NCI-H524 (cell line): Measurements from ENCODE around the gene TMPRSS2.

Source experiments
- DNase-seq, 2 experiments: peaks; one replicate each; lab custom pipeline; 2025; lab: John Stamatoyannopoulos, UW

TMPRSS2 gene

DNA sequence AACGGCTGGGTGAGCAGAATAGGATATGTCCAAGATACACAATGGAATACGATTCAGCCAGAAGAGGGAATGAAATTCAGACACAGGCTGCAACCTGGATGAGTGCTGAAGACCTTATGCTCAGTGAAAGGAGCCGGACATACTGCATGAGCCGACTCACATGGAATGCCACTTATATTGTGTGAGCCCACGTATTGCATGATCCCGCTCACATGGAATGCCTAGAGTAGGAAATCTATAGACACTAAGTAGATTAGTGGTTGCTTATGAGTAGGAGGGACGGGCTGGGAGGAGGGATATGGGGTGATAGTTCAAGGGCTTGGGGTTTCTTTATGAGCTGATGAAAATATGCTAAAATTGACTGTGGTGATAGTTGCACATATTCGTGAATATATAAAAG is 26.8 kb downstream of the TMPRSS2 start:
- DNase-seq: no peak

- DNase-seq: no peak
Measured at GRCh38 chr21:41480086-41480690, 27.8 kb downstream of the TMPRSS2 start.

DNA sequence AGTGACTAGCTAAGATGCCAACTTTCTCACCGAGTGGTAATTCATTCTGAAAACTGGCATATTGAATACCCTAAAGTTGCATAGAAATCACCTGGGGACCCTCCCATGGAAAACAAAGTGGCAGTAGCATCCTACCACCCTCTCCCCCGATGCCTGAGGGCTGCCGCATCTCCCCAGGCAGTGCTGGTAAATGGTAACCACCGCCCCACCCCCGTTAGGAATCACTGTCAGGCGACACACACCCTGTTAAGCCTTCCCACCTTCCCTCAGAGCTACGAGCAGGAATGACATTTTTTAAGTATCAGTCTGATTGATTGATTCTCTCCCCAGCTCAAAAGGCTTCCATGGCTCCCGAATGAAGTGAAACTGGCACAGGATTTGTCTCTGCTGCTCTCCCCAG is 28.3 kb downstream of the TMPRSS2 start:
- no peak for DNase-seq

DNA sequence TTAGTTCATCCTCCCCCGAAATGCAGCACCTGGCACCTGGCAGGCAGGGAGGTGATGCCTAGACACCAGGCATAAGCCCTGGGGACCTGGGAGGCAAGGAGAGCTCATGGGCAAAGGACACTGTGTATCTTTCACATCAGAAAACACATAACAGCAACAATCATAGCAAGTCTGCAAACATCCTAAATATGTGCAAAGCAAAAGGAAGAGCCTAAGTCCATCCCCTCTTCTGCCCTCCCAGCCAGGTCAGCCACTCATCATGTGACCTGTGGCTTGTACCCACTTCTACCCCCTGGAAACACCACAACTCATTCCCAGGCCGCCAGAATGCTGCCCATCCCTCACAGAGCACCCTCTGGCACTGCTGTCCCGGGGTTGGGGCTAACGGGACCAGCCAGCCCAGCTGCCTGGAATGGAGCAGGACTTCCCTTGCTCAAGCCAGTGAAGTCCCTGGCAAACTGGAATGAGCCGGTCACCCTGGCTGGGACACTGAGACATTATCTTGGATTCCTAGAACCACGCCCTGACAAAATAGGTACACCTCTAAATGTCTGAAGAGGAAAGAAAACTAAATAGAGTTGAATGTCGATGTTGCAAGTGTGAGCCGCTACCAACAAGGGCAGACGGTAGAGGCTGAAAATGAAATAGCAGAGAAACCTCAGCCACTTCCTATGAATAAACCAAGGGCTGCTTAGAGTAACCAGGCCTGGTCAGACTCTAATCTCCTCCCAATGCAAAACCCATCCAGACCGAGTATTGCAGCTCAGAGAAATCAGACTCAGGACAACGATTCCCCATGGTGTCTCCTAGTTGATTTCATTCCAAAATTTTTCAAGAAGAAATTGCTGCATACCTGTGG is 29.4 kb downstream of the TMPRSS2 start:
- DNase-seq: no peak

DNA sequence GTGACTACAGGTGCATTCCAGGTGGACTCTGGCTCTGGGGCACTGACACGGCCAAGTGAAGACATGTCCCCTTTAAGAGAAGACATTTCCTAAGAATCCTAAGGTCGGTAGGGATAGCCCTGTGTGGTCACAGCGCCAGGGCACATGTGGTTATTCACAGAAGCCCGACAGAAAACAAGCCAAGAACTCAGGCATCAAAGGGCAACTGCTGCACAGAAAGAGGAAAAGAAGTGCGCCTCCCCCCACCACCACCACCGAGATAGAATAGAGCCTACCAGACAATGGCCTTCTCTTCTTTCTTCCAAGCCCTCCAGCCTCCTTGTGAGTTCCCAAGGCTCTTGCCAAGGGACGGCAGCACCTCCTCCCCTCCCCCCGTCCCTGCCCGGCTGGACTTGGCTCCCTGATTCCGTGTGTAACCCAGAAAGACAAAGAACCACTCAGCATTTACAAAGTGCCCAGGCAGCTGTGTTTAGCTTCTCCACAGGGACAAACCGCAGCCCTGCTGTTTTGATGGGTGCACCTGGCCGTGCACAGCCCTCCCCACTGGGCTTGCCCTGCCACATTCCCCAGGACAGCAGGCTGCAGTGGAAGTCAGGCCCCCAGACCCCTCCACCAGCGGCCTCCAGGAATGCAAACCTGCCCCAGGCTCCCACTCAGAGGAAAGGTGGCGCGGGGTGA is 30.2 kb downstream of the TMPRSS2 start:
- DNase-seq: no peak

- no peak for DNase-seq
Measured at GRCh38 chr21:41475714-41476420, 32.1 kb downstream of the TMPRSS2 start.

DNA sequence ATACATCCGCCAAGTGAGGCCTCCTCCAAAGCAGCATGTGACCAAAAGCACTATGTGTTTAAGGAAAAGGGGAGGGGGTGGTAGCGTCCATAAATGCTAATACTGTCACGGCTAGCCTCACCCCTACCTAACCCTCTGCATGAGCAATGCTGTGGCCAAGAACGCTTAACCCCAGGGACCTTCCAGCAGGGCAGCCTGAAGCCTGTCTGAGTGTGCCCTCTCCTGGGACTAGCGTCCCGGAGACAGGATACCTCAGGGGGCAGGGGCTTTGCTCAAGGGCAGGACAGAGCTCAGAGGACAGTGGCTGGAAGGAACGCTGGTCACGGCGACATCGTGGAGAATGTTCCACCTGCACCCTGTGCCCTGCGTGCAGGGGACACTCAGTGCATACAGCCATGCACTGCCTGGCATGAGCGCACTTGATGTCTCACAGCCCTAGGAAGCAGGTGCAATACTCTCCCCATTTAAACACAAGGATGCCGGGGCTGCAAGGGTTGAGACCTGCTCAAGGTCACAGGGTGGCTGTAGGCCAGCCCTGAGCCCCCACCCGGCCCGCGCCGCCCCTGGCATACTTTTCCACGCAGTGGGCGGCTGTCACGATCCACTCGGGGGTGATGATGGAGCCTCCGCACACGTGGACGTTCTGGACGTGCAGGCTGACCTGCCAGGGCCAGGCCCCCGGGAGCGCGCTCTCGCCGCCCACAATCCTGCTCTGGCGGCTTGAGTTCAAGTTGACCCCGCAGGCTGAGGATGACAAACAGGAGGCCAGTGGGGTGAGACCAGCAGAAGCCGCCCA is 35.0 kb downstream of the TMPRSS2 start:
- no peak for DNase-seq

DNA sequence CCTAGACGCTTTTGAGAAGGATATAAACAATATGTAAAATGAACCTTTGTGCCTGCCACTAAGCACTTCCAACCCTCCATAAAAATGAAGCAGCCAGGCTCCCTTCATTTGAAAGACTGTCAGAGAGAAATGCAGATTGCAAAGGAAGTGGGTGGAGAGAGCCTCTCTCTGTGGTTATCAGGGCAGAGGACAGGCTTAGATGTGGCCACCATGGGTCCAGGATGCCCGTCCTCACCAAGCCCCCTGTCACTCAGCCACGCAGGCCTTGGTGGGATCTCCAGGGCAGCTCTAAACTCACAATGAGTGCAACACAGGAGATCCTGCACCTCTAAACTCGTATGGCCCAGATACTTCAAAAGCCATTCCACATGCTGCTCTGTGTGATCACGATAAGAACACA is 37.9 kb downstream of the TMPRSS2 start:
- no peak for DNase-seq

GRCh38 chr21:41466024-41466820 is 41.7 kb downstream of the TMPRSS2 start:
- DNase-seq: no peak

- no peak for DNase-seq
Measured at GRCh38 chr21:41465176-41465781, 42.7 kb downstream of the TMPRSS2 start.

GRCh38 chr21:41460578-41461527 is 47.1 kb downstream of the TMPRSS2 start:
- DNase-seq: peak in 1 of 2 experiments; percentile 57

GRCh38 chr21:41459884-41460534 is 47.9 kb downstream of the TMPRSS2 start:
- DNase-seq: no peak

- DNase-seq: no peak
Measured at GRCh38 chr21:41458559-41458958, 49.4 kb downstream of the TMPRSS2 start.

DNA sequence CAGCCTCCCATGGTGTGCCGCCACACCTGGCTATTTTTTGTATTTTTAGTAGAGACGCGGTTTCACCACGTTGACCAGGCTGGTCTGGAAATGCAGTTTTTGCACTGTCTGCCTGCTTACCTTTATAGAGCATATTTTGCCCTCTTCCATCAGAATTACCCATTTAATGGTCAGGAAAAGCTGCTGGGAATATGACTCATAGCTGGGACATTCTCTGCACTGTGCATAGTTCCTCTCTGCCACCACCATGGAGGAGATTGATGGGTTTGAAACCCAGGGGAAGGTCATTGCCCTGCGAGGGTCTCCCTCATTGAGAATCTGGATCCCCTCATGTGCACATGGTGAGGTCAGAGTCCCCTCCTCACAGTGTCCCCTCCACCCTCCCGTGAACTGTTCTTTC is 49.8 kb downstream of the TMPRSS2 start:
- DNase-seq: no peak

DNA sequence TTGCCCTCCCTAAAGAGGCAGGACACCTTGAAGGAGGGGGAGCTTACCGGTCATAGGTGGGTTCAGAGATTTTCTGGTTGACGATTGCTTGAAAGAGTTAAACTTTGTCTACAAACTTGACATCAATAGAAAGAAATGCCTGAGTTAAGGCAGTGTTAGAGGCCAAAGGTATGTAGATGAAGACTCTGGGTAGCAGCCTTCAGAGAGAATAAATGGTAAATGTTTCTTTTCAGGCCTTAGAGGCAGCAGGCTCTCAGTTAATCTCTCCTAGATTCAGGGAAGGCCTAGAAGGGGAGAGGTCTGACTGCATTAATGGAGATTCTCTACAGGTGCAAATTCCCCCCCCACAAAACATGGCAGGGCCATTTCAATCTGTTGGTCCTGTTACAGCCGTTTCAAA is 54.2 kb downstream of the TMPRSS2 start:
- no peak for DNase-seq

DNA sequence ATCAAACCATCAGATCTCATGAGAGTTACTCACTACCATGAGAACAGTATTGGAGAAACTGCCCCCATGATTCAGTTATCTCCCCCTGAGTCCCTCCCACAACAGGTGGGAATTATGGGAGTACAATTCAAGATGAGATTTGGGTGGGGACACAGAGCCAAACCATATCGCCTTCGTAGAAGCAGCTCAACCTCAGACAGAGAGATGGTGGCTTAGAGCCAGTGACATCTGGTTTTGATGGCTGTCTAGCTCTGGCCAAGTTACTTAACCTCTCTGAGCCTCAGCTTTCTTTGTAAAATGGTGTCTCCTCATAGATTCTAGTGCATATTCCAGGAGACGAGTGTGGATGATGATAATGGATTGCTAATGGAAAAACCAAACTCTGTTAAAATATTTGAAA is 54.8 kb downstream of the TMPRSS2 start:
- no peak for DNase-seq

- DNase-seq: no peak
Measured at GRCh38 chr21:41451753-41452676, 55.9 kb downstream of the TMPRSS2 start.

- DNase-seq: no peak
Measured at GRCh38 chr21:41449613-41450012, 58.3 kb downstream of the TMPRSS2 start.
